PC-9 (cell line): ENCODE results near the gene EXD2.

ENCODE experiments used
- EZH2 ChIP-seq: fragments of 200-600 bp; sonication (generic); IDR thresholded peaks from 2 replicates; pipeline ENCODE4 v1.8.0; 2017; ENCODE audit warnings: antibody characterized with exemption, low read depth
- TF ChIP-seq, protein P1 (sequence below): fragments of 200-600 bp; sonication (generic); conservative IDR thresholded peaks from 2 replicates; pipeline ENCODE4 v1.6.1; 2017; ENCODE audit warnings: mixed run types, antibody characterized with exemption, mild to moderate bottlenecking, moderate library complexity

DNA sequence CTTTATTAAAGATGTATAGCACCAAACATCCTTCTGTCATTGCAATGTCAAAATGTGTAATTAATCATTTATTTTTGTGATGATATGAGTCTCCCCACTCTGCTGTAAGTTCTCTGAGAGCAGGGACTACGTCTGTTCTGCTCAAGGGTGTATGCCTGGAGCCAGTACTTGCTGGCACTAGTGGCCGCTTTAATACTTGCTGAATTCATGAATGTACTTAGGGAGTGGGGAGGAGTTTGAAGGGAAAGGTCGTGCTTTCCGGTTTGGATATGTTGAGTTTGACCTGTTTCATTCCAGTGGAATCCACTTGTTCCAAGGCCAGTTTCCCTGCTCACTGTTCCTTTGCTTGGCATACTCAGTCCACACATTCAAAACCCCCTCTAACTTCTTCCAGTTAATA lies 36.5 kb upstream of the EXD2 start:
- TF ChIP-seq, protein P1, sequence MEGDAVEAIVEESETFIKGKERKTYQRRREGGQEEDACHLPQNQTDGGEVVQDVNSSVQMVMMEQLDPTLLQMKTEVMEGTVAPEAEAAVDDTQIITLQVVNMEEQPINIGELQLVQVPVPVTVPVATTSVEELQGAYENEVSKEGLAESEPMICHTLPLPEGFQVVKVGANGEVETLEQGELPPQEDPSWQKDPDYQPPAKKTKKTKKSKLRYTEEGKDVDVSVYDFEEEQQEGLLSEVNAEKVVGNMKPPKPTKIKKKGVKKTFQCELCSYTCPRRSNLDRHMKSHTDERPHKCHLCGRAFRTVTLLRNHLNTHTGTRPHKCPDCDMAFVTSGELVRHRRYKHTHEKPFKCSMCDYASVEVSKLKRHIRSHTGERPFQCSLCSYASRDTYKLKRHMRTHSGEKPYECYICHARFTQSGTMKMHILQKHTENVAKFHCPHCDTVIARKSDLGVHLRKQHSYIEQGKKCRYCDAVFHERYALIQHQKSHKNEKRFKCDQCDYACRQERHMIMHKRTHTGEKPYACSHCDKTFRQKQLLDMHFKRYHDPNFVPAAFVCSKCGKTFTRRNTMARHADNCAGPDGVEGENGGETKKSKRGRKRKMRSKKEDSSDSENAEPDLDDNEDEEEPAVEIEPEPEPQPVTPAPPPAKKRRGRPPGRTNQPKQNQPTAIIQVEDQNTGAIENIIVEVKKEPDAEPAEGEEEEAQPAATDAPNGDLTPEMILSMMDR = no peak
- no peak for TF ChIP-seq EZH2
